Measurements from ENCODE around the gene PIK3R4. TPM values are rescaled to one million over a fixed set of nuclear protein-coding genes. Genes with fewer than 3 reads are reported as not detected.

Gene PIK3R4
- total RNA-seq, 1 experiment from 2014 or later, result 21.5 TPM

GRCh38 chr3:130715616-130716015, 31.0 kb downstream of the PIK3R4 start:
- Histone ChIP-seq H3K4me2 (ENCODE audit: low read length) (no peak overlapping the region), H3K27me3 (ENCODE audit: low read length) (no peaks in the 10 kb centered on the region), H3K4me1 (ENCODE audit: insufficient read depth, low read length) (no peaks in the 10 kb centered on the region), H3K79me2 (ENCODE audit: low read length) (no peaks in the 10 kb centered on the region), H2AFZ (ENCODE audit: low read length) (no peak overlapping the region), H3K9me2 (replicated peaks; ENCODE audit: low read length) (no peaks in the 10 kb centered on the region), H3K9me3 (ENCODE audit: low read length) (no peaks in the 10 kb centered on the region), H3F3A (ENCODE audit: low read length, unreplicated experiment) (no peaks in the 10 kb centered on the region), H3K4me3 (ENCODE audit: low read length) (no peak overlapping the region), H3K36me3 (ENCODE audit: low read depth, low read length) (no peaks in the 10 kb centered on the region; the same call in 1 of the 2 replicates), H4K20me1 (ENCODE audit: low read length) (no peaks in the 10 kb centered on the region), H3K27ac (ENCODE audit: low read length) (no peak overlapping the region), H3K9ac (ENCODE audit: low read length) (no peak overlapping the region)
- ATAC-seq (no peak), DNase-seq (no peak)
- ChIA-PET CTCF (no interaction called here), POLR2A (ENCODE audit: unreplicated experiment) (interaction anchor here (0.5 kb wide), 1 partner anchor 1412 kb away, joined by 3 read pairs; no protein-coding TSS in a partner anchor)
- no TSS peak for BruUV-seq (replicated peaks)
- intact Hi-C loops (cut with micrococcal nuclease), result no loop called here
- no peak for TF ChIP-seq EZH2 (IDR thresholded peaks at IDR 0.05; ENCODE audit: low read length, unreplicated experiment)
- no peak for TF ChIP-seq EZH2phosphoT487 (IDR thresholded peaks at IDR 0.05; ENCODE audit: borderline replicate concordance, low read length)
- no peak for TF ChIP-seq CTCF (conservative IDR thresholded peaks at IDR 0.05; ENCODE audit: low read depth, low read length)

GRCh38 chr3:130712718-130713423, 33.8 kb downstream of the PIK3R4 start:
- POLR2A ChIA-PET (ENCODE audit: unreplicated experiment), result interaction anchor here (0.8 kb wide), 1 partner anchor 181 kb away, joined by 8 read pairs; no protein-coding TSS in a partner anchor
- no peaks in the 10 kb centered on the region for H3K27me3 ChIP-seq (ENCODE audit: low read length)
- no peak overlapping the region for H3K9ac ChIP-seq (ENCODE audit: low read length)
- no peaks in the 10 kb centered on the region for H4K20me1 ChIP-seq (ENCODE audit: low read length)
- H3K9me2 ChIP-seq (replicated peaks; ENCODE audit: low read length), result no peaks in the 10 kb centered on the region
- H3F3A ChIP-seq (ENCODE audit: low read length, unreplicated experiment), result no peaks in the 10 kb centered on the region
- no peak for ATAC-seq
- DNase-seq, result no peak
- H3K9me3 ChIP-seq (ENCODE audit: low read length), result no peaks in the 10 kb centered on the region
- no peaks in the 10 kb centered on the region for H3K79me2 ChIP-seq (ENCODE audit: low read length)
- no peak overlapping the region for H3K27ac ChIP-seq (ENCODE audit: low read length)
- CTCF ChIA-PET, result interaction anchor here (0.7 kb wide), 1 partner anchor 219 kb away, joined by 3 read pairs; no protein-coding TSS in a partner anchor
- no peak for TF ChIP-seq EZH2phosphoT487 (IDR thresholded peaks at IDR 0.05; ENCODE audit: borderline replicate concordance, low read length)
- no peak for TF ChIP-seq EZH2 (IDR thresholded peaks at IDR 0.05; ENCODE audit: low read length, unreplicated experiment)
- TF ChIP-seq CTCF (conservative IDR thresholded peaks at IDR 0.05; ENCODE audit: low read depth, low read length), result no peak
- no peak overlapping the region for H3K4me3 ChIP-seq (ENCODE audit: low read length)
- no peak overlapping the region for H3K4me2 ChIP-seq (ENCODE audit: low read length)
- H3K4me1 ChIP-seq (ENCODE audit: insufficient read depth, low read length), result no peaks in the 10 kb centered on the region
- BruUV-seq (replicated peaks), result no TSS peak
- H3K36me3 ChIP-seq (ENCODE audit: low read depth, low read length), result no peaks in the 10 kb centered on the region; the same call in 1 of the 2 replicates
- no peak overlapping the region for H2AFZ ChIP-seq (ENCODE audit: low read length)
- intact Hi-C loops (cut with micrococcal nuclease), result no loop called here
